CD4-positive, alpha-beta T cell (primary cell): Measurements from ENCODE around the gene SOCS3. TPM values are rescaled to one million over a fixed set of nuclear protein-coding genes. Genes with fewer than 3 reads are reported as not detected.

Source experiments
- ATAC-seq: fragments of 200-7000 bp; cut with Tn5 transposase; one replicate; pipeline ENCODE4 v1.10.0; 2022; ENCODE audit warnings: mild to moderate bottlenecking; ENCODE audit not compliant: poor library complexity
- CTCF ChIA-PET: fragments of 350-600 bp; sonication (Branson Sonifier 250); formaldehyde crosslinking; loops from one replicate; lab custom pipeline; 2021; ENCODE audit warnings: antibody characterized with exemption, inconsistent platforms; lab: Charles Lee
- POLR2A ChIA-PET: fragments of 350-600 bp; sonication (Branson Sonifier 250); formaldehyde crosslinking; loops from one replicate; lab custom pipeline; 2021; ENCODE audit warnings: antibody characterized with exemption, inconsistent platforms; lab: Charles Lee
- DNase-seq, 14 experiments: peaks; one replicate each; pipeline ENCODE4 v3.0.0-alpha.2; 2013 to 2020; ENCODE audit warnings: mixed read lengths in 2 of 14
- H3K27ac ChIP-seq, 2 donors: one replicate each; pipeline versions ENCODE4 v1.5.1 to v1.7.0; 2013; ENCODE audit warnings: low read length in 2 of 2, low read depth in 1 of 2, mild to moderate bottlenecking in 1 of 2
- H3K27me3 ChIP-seq, 2 experiments: 1 replicate in 1 of 2; 2 replicates in 1 of 2; pipeline versions ENCODE4 v1.6.1 to v1.7.0; 2013; ENCODE audit warnings: low read length in 2 of 2, control low read depth in 1 of 2, mild to moderate bottlenecking in 1 of 2, moderate library complexity in 1 of 2; ENCODE audit not compliant: insufficient read depth in 2 of 2, control insufficient read depth in 1 of 2
- H3K36me3 ChIP-seq: one replicate; pipeline ENCODE4 v1.6.1; 2013; ENCODE audit warnings: low read length, control low read depth; ENCODE audit not compliant: insufficient read depth
- H3K4me1 ChIP-seq: one replicate; pipeline ENCODE4 v1.6.1; 2013; ENCODE audit warnings: low read length, control low read depth; ENCODE audit not compliant: insufficient read depth
- H3K4me3 ChIP-seq: one replicate; pipeline ENCODE4 v1.5.1; 2013; ENCODE audit warnings: mild to moderate bottlenecking, low read length, moderate library complexity
- H3K9me3 ChIP-seq, 2 experiments: 1 replicate in 1 of 2; 2 replicates in 1 of 2; pipeline versions ENCODE4 v1.6.1 to v1.7.0; 2013; ENCODE audit warnings: low read length in 2 of 2, mild to moderate bottlenecking in 2 of 2, control low read depth in 1 of 2, moderate library complexity in 1 of 2; ENCODE audit not compliant: control insufficient read depth in 1 of 2, insufficient read depth in 1 of 2
- H3K27ac Mint-ChIP-seq: one replicate; pipeline ENCODE4 v1.8.0; 2020; ENCODE audit warnings: mixed read lengths
- H3K27me3 Mint-ChIP-seq: one replicate; pipeline ENCODE4 v1.8.0; 2021; ENCODE audit warnings: mixed read lengths
- H3K36me3 Mint-ChIP-seq: one replicate; pipeline ENCODE4 v1.8.0; 2021; ENCODE audit warnings: low read depth, mixed read lengths
- H3K4me1 Mint-ChIP-seq: one replicate; pipeline ENCODE4 v1.8.0; 2021; ENCODE audit warnings: low read depth, mixed read lengths
- H3K4me3 Mint-ChIP-seq: one replicate; pipeline ENCODE4 v1.8.0; 2020; ENCODE audit warnings: mild to moderate bottlenecking, mixed read lengths
- H3K9me3 Mint-ChIP-seq: one replicate; pipeline ENCODE4 v1.8.0; 2020; ENCODE audit warnings: mixed read lengths
- CTCF ChIP-seq: fragments of 200-600 bp; IDR thresholded peaks from one replicate; pipeline ENCODE4 v1.8.0; 2022; ENCODE audit warnings: antibody characterized with exemption, mild to moderate bottlenecking
- intact Hi-C, 2 experiments: fragments of 100-400 bp; cut with DNase I in 1 of 2; cut with micrococcal nuclease in 1 of 2; formaldehyde crosslinking; loops; one replicate each; pipeline versions ENCODE4 v1.15.1 to v1.9.0; 2023 to 2025; cut with DNase I, micrococcal nuclease
- total RNA-seq, 174 experiments: library from RNA in 2 of 174; stranded (reverse) in 2 of 174; gene quantifications; one replicate each; pipeline ENCODE4 v1.2.3 and lab custom pipeline; 2021 to 2026

The SOCS3 gene
- total RNA-seq, 2 experiments from 2014 or later: 414 to 427 TPM

GRCh38 chr17:78362232-78362631 is 2.4 kb upstream of the SOCS3 start:
- Histone ChIP-seq H3K4me3 (no peak overlapping the region), H3K4me1 (peaks cover 32% of the 10 kb centered on the region), H3K9me3 (no peaks in the 10 kb centered on the region), H3K27me3 (peaks cover 2 to 3% of the 10 kb centered on the region in 2 experiments), H3K36me3 (peaks cover 16% of the 10 kb centered on the region), H3K27ac (no peak overlapping the region)
- Mint-ChIP-seq H3K27me3 (no peaks in the 10 kb centered on the region), H3K9me3 (no peaks in the 10 kb centered on the region), H3K36me3 (peaks cover 17% of the 10 kb centered on the region), H3K4me1 (peaks cover 25% of the 10 kb centered on the region), H3K4me3 (peak overlapping the region; percentile 56), H3K27ac (peak overlapping the region; percentile 24)
- no peak for ATAC-seq
- intact Hi-C loops: loop anchor here in 1 of 2 experiments (10.0 kb wide), 1 partner anchor 237 kb away; the partner anchor contains the start of gene TMC6
- DNase-seq: no peak
- ChIA-PET CTCF (interaction anchor here (2.0 to 5.6 kb wide), 6 partner anchors 15 to 60 kb away, joined by 7 to 40 read pairs (median 19); partner anchors contain the start of gene PGS1), POLR2A (interaction anchor here (1.6 kb wide), 1 partner anchor 19 kb away, joined by 4 read pairs; no protein-coding TSS in a partner anchor)
- no peak for TF ChIP-seq CTCF

DNA sequence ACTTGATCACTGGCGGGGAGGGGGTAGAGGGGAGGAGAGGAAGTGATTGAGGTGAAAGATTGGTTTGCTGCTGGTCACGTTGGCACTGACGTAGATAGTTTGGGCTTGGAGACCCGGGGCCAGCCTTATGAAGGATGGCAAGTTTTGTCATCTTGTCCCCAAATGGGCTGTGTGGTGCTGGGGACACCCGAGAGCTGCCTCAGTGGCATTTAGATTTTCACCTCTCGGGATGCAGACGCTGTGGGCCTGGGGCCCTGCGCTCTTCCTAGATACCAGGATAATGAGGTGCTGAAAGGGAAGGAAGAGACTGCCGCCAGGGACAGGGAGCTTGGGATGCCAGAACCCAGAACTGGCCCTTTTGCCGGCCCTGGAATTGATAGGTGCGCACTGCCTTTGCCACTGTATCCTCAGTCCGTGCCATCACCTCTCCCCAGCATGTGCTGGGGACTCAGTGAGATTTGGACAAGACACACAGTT is 1.4 kb upstream of the SOCS3 start:
- H3K27me3 Mint-ChIP-seq: no peaks in the 10 kb centered on the region
- peaks cover 35% of the 10 kb centered on the region for H3K4me1 Mint-ChIP-seq
- TF ChIP-seq CTCF: no peak
- peak overlapping the region; percentile 79 for H3K27ac Mint-ChIP-seq
- Histone ChIP-seq H3K9me3 (no peaks in the 10 kb centered on the region), H3K4me3 (no peak overlapping the region), H3K36me3 (peaks cover 22% of the 10 kb centered on the region), H3K27me3 (peaks cover 2 to 3% of the 10 kb centered on the region in 2 experiments), H3K27ac (no peak overlapping the region), H3K4me1 (peaks cover 40% of the 10 kb centered on the region)
- intact Hi-C loops: loop anchor here (2.0 to 10.0 kb wide), 4 partner anchors 46 to 236 kb away; partner anchors contain the start of gene TMC6 (in 1 of the 2)
- ATAC-seq (no peak), DNase-seq (no peak)
- peak overlapping the region; percentile 95 for H3K4me3 Mint-ChIP-seq
- H3K36me3 Mint-ChIP-seq: peaks cover 27% of the 10 kb centered on the region
- CTCF ChIA-PET: interaction anchor here (1.0 to 5.6 kb wide), 17 partner anchors 11 to 221 kb away, joined by 3 to 40 read pairs (median 7); partner anchors contain the start of gene PGS1
- H3K9me3 Mint-ChIP-seq: no peaks in the 10 kb centered on the region
- POLR2A ChIA-PET: interaction anchor here (0.7 to 4.6 kb wide), 11 partner anchors 20 to 110 kb away, joined by 4 to 29 read pairs (median 7); no protein-coding TSS in a partner anchor

- TF ChIP-seq CTCF: peak; percentile 90
- peak overlapping the region; percentile 97 for H3K27ac Mint-ChIP-seq
These were observed 721 bp upstream of the SOCS3 start for GRCh38 chr17:78360371-78361224.

More at GRCh38 chr17:78360371-78361224, 721 bp upstream of the SOCS3 start:
- peak; percentile 13 for ATAC-seq
- ChIA-PET POLR2A (interaction anchor here (0.5 to 4.6 kb wide), 16 partner anchors 10 to 109 kb away, joined by 3 to 29 read pairs (median 5); partner anchors contain the start of gene PGS1), CTCF (interaction anchor here (0.6 to 5.6 kb wide), 30 partner anchors 9 to 220 kb away, joined by 3 to 40 read pairs (median 4); partner anchors contain the start of genes PGS1 and TMEM235)
- Histone ChIP-seq H3K36me3 (peaks cover 22% of the 10 kb centered on the region), H3K4me1 (peaks cover 47% of the 10 kb centered on the region), H3K4me3 (peak overlapping the region; percentile 85), H3K9me3 (no peaks in the 10 kb centered on the region), H3K27me3 (peaks cover 2 to 3% of the 10 kb centered on the region in 2 experiments), H3K27ac (peak overlapping the region in 1 of 2 donors; percentile 67)
- Mint-ChIP-seq H3K4me3 (peak overlapping the region; percentile 95), H3K27me3 (no peaks in the 10 kb centered on the region), H3K4me1 (peaks cover 41% of the 10 kb centered on the region), H3K36me3 (peaks cover 34% of the 10 kb centered on the region), H3K9me3 (no peaks in the 10 kb centered on the region)
- DNase-seq: peak; percentile 78 to 95 (median 89)
- intact Hi-C loops: loop anchor here (1.0 to 10.0 kb wide), 10 partner anchors 17 to 236 kb away; partner anchors contain the start of genes PGS1 (in 2 of the 2) and TMC6 (in 1 of the 2)
